HG02973 (cell line): ENCODE results near the gene BCR.

Experiments used
- ATAC-seq: cut with Tn5 transposase; IDR thresholded peaks from one replicate; pipeline ENCODE4 v1.9.1; 2021; ENCODE audit warnings: moderate library complexity; ENCODE audit not compliant: unreplicated experiment

Gene BCR

GRCh38 chr22:23175817-23176644, 4.3 kb upstream of the BCR start:
- ATAC-seq: no peak

DNA sequence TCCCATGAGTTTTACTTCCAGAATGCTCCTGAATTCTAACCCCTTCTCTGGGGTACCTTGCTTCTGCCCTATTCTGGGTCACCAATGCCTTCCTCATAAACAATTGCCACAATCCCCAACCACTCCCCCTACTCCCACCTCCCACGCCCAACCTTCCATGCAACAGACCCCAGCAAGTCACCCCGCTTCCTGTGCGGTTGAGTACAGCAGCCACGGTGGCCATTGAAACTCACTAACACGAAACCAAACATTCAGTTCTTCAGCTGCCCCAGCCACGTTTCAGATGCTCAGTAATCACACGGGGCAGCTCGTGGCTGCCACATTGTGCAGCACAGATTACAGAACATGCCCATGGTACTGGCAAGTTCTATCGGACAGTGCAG, 3.7 kb upstream of the BCR start:
- no peak for ATAC-seq

- ATAC-seq: no peak
Measured at GRCh38 chr22:23177197-23177596, 3.1 kb upstream of the BCR start.

GRCh38 chr22:23178512-23179254, 1.6 kb upstream of the BCR start:
- no peak for ATAC-seq

GRCh38 chr22:23179381-23180299, 669 bp upstream of the BCR start:
- ATAC-seq: no peak

DNA sequence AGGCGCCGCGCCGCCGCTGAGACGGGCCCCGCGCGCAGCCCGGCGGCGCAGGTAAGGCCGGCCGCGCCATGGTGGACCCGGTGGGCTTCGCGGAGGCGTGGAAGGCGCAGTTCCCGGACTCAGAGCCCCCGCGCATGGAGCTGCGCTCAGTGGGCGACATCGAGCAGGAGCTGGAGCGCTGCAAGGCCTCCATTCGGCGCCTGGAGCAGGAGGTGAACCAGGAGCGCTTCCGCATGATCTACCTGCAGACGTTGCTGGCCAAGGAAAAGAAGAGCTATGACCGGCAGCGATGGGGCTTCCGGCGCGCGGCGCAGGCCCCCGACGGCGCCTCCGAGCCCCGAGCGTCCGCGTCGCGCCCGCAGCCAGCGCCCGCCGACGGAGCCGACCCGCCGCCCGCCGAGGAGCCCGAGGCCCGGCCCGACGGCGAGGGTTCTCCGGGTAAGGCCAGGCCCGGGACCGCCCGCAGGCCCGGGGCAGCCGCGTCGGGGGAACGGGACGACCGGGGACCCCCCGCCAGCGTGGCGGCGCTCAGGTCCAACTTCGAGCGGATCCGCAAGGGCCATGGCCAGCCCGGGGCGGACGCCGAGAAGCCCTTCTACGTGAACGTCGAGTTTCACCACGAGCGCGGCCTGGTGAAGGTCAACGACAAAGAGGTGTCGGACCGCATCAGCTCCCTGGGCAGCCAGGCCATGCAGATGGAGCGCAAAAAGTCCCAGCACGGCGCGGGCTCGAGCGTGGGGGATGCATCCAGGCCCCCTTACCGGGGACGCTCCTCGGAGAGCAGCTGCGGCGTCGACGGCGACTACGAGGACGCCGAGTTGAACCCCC, 798 bp downstream of the BCR start:
- no peak for ATAC-seq

DNA sequence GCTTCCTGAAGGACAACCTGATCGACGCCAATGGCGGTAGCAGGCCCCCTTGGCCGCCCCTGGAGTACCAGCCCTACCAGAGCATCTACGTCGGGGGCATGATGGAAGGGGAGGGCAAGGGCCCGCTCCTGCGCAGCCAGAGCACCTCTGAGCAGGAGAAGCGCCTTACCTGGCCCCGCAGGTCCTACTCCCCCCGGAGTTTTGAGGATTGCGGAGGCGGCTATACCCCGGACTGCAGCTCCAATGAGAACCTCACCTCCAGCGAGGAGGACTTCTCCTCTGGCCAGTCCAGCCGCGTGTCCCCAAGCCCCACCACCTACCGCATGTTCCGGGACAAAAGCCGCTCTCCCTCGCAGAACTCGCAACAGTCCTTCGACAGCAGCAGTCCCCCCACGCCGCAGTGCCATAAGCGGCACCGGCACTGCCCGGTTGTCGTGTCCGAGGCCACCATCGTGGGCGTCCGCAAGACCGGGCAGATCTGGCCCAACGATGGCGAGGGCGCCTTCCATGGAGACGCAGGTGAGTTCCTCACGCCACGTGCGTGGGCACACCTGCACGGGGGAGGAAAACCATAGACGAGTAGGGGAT, 1.5 kb downstream of the BCR start:
- no peak for ATAC-seq

DNA sequence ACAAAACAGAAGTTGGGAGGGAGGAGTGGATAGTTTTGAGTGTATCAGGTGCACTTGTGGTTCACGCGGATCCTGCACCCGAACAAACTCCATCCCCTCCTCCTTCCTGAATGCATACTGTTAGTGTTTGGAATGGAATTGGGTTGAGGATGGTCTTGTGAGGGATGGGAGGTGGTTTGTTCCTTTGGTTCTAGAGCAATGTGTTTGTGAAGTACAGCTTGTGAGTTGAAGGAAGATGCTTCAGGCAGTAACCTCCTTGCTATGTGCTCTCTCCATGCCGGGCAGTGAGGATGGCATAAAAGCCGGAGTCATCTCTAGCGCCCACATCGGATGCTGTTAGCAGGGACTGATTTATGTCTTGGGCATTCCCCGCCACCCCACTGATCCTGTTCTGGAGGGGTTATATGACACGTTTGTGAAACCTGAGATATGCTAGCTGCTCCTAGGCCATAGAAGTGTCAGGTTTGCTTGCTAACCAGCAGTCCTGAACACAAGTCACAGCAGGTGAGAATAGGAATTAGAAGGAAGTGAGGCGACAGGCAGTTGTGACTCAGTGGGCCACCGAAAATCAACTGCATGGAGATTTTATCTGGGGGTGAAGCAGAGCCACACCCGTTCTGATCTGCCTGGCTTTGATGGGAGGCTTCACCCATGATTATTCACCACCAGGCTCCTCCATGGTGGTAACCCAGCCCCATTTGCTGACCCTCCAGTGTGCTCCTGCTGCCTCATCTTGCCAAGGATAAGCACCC, 2.2 kb downstream of the BCR start:
- ATAC-seq: no peak

- ATAC-seq: no peak
Measured at GRCh38 chr22:23183061-23183698, 2.9 kb downstream of the BCR start.

GRCh38 chr22:23184100-23184763, 3.9 kb downstream of the BCR start:
- ATAC-seq: no peak

GRCh38 chr22:23184764-23185113, 4.4 kb downstream of the BCR start:
- ATAC-seq: no peak

GRCh38 chr22:23187211-23187610, 6.9 kb downstream of the BCR start:
- ATAC-seq: no peak

DNA sequence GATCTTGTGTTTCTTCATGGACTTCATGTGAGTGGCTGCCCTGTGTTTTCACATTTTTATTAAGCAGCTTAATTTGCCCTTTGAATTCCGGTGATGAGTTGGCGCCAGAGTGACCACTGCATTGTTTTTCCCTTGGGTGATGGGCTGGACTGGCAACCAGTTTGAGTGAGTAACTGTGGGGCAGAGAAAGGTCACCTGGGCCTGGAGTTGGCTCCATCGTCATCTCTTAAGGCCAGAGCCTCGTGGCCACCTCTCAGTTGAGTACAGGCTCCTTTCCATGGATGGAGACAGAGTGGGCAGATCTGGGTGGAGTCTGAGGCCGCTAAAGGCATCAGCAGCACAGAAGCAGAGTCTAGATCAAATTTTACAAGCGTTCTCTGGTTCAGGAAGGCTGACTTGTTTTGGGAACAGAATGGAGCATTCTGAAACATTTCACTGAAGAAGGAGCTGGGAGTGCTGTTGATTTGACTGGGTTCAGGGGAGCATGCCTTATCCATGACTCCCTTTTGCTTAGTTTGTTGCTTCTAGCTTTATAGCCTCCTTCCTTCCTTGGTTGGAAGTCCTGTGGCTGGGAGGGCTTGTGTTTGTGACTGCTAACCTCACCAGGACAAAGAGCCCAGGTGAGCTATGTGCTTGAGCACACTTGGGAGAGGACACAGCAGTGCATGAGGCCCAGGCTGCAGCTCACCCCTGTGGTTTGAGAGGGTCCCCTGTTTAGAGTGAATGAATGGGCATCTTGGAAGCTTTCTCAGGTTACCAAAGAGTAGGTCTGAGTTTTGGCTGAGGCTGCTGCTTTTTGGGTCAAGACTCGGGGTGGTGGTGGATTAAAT, 7.8 kb downstream of the BCR start:
- ATAC-seq: no peak

- no peak for ATAC-seq
Measured at GRCh38 chr22:23190526-23190925, 10.2 kb downstream of the BCR start.

- no peak for ATAC-seq
Measured at GRCh38 chr22:23192133-23192532, 11.8 kb downstream of the BCR start.

DNA sequence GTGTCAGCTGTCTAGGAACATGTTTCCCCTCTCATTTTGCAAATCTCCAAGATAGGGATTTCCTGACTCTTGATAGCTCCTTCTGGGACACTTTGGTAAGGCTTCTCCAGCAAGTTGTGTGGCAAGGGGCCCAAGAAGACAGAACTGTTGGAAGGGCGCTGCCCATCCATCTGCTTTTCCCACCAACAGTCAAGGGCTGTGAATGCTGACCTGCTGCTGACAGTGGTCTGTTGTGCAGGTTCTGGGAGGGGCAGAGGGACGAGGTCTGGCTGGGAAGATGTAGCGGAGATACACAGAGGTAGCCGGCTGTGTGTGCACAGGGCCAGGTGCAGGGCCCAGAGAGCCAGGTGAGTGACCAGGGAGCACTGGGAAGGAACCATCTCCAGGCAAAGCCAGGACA, 12.2 kb downstream of the BCR start:
- ATAC-seq: no peak

GRCh38 chr22:23193196-23193827, 13.0 kb downstream of the BCR start:
- ATAC-seq: no peak
